CD14-positive monocyte (primary cell): ENCODE measurements around the gene ANO6. TPM values are rescaled to one million over a fixed set of nuclear protein-coding genes. Genes with fewer than 3 reads are reported as not detected.
"Not testable (repeated sequence)": the region's sequence is repeated elsewhere in the genome, so short reads cannot be mapped to it uniquely, and the experiment has no call there.

ENCODE experiments used
- DNase-seq, 3 donors: peaks; one replicate each; pipeline ENCODE4 v3.0.0-alpha.2; 2011 to 2022
- H2AFZ ChIP-seq: 2 replicates; pipeline ENCODE4 v1.6.0; 2012; ENCODE audit warnings: mild to moderate bottlenecking, low read depth, low read length, inconsistent platforms; ENCODE audit not compliant: insufficient read depth, poor library complexity, severe bottlenecking
- H3K27ac ChIP-seq, 2 donors: 1 replicate in 1 of 2; 2 replicates in 1 of 2; pipeline ENCODE4 v1.5.1; 2012 to 2013; ENCODE audit warnings: low read length in 2 of 2, control low read depth in 1 of 2, inconsistent platforms in 1 of 2, low read depth in 1 of 2, mild to moderate bottlenecking in 1 of 2
- H3K27me3 ChIP-seq, 2 donors: one replicate each; pipeline versions ENCODE4 v1.6.0 to v1.6.1; 2011 to 2013; ENCODE audit warnings: low read length in 2 of 2; ENCODE audit not compliant: control insufficient read depth in 2 of 2, insufficient read depth in 2 of 2
- H3K36me3 ChIP-seq, 2 donors: replicated peaks in 1 of 2; 1 replicate in 1 of 2; 2 replicates in 1 of 2; pipeline versions ENCODE4 v1.5.1 to v1.6.1; 2012 to 2013; ENCODE audit warnings: low read length in 2 of 2, control low read depth in 1 of 2, inconsistent platforms in 1 of 2, mild to moderate bottlenecking in 1 of 2; ENCODE audit not compliant: insufficient read depth in 2 of 2, control insufficient read depth in 1 of 2
- H3K4me1 ChIP-seq, 2 donors: 1 replicate in 1 of 2; 2 replicates in 1 of 2; pipeline versions ENCODE4 v1.5.1 to v1.6.1; 2012 to 2013; ENCODE audit warnings: low read length in 2 of 2, control low read depth in 1 of 2, inconsistent platforms in 1 of 2, mild to moderate bottlenecking in 1 of 2, moderate library complexity in 1 of 2; ENCODE audit not compliant: insufficient read depth in 2 of 2, control insufficient read depth in 1 of 2
- H3K4me2 ChIP-seq: replicated peaks from 2 replicates; pipeline ENCODE3; 2012; ENCODE audit warnings: low read length, moderate library complexity, mild to moderate bottlenecking; ENCODE audit not compliant: poor library complexity, severe bottlenecking; ENCODE audit errors: extremely low read depth
- H3K4me3 ChIP-seq, 3 experiments: fragments of 200-600 bp in 1 of 3; sonication (generic) in 1 of 3; replicated peaks in 1 of 3; 1 replicate in 2 of 3; 2 replicates in 1 of 3; pipeline ENCODE4 v1.5.1; 2011 to 2013; ENCODE audit warnings: low read length in 3 of 3, mild to moderate bottlenecking in 3 of 3, control low read depth in 2 of 3, low read depth in 2 of 3, inconsistent platforms in 1 of 3, moderate library complexity in 1 of 3
- H3K79me2 ChIP-seq: 2 replicates; pipeline ENCODE4 v1.6.0; 2012; ENCODE audit warnings: mild to moderate bottlenecking, control low read depth, inconsistent platforms, low read length, moderate library complexity; ENCODE audit not compliant: insufficient read depth
- H3K9ac ChIP-seq: 2 replicates; pipeline ENCODE4 v1.6.0; 2017; ENCODE audit warnings: low read length, mild to moderate bottlenecking; ENCODE audit not compliant: insufficient read depth, poor library complexity, severe bottlenecking
- H3K9me3 ChIP-seq, 2 donors: replicated peaks in 1 of 2; 1 replicate in 1 of 2; 2 replicates in 1 of 2; pipeline versions ENCODE4 v1.5.1 to v1.6.1; 2012 to 2013; ENCODE audit warnings: low read length in 2 of 2, control low read depth in 1 of 2; ENCODE audit not compliant: control insufficient read depth in 1 of 2, insufficient read depth in 1 of 2
- H4K20me1 ChIP-seq: 2 replicates; pipeline ENCODE4 v1.6.0; 2012; ENCODE audit warnings: mild to moderate bottlenecking, low read length, control low read depth, moderate library complexity; ENCODE audit not compliant: insufficient read depth
- H3K27ac Mint-ChIP-seq, 7 donors: one replicate each; pipeline ENCODE4 v1.8.0; 2020; ENCODE audit warnings: mild to moderate bottlenecking in 7 of 7, mixed read lengths in 7 of 7, moderate library complexity in 6 of 7, inconsistent platforms in 2 of 7
- H3K27me3 Mint-ChIP-seq, 3 donors: one replicate each; pipeline ENCODE4 v1.8.0; 2021 to 2022; ENCODE audit warnings: low read depth in 3 of 3, mild to moderate bottlenecking in 3 of 3, mixed read lengths in 3 of 3, moderate library complexity in 3 of 3, inconsistent platforms in 1 of 3
- H3K36me3 Mint-ChIP-seq, 2 donors: one replicate each; pipeline ENCODE4 v1.8.0; 2020; ENCODE audit warnings: mixed read lengths in 2 of 2, inconsistent platforms in 1 of 2, mild to moderate bottlenecking in 1 of 2
- H3K4me1 Mint-ChIP-seq: one replicate; pipeline ENCODE4 v1.8.0; 2020; ENCODE audit warnings: mild to moderate bottlenecking, mixed read lengths
- H3K4me3 Mint-ChIP-seq, 2 donors: one replicate each; pipeline ENCODE4 v1.8.0; 2020; ENCODE audit warnings: mild to moderate bottlenecking in 2 of 2, mixed read lengths in 2 of 2, moderate library complexity in 1 of 2
- H3K9me3 Mint-ChIP-seq, 7 donors: one replicate each; pipeline ENCODE4 v1.8.0; 2020 to 2022; ENCODE audit warnings: mixed read lengths in 7 of 7, mild to moderate bottlenecking in 6 of 7, moderate library complexity in 6 of 7, inconsistent platforms in 2 of 7
- WGBS: methylation state at CpG from one replicate; pipeline ENCODE4 v1.1.5; 2013; ENCODE audit warnings: missing lambda C conversion rate; ENCODE audit not compliant: insufficient coverage; 5-methylcytosine and 5-hydroxymethylcytosine counted together
- intact Hi-C, 2 donors: fragments of 100-400 bp; cut with micrococcal nuclease; formaldehyde crosslinking; loops; one replicate each; pipeline versions ENCODE4 v1.15.0 to v1.15.1; 2023
- polyA plus RNA-seq, 3 donors: library from polyadenylated mRNA; depleted of rRNA in 1 of 3; unstranded in 2 of 3; stranded (reverse) in 1 of 3; fragments of 300-500 nt in 2 of 3; fragments of >200 nt in 1 of 3; fragmentation: Illumina TruSeq in 2 of 3; gene quantifications; 1 replicate in 2 of 3; 2 replicates in 1 of 3; pipeline ENCODE4 v1.2.3, GENCODE V29; 2012 to 2021
- TF ChIP-seq, protein P1 (sequence below): fragments of 200-600 bp; IDR thresholded peaks from one replicate; pipeline ENCODE4 v1.8.0; 2022; ENCODE audit warnings: antibody characterized with exemption, mild to moderate bottlenecking

Gene ANO6
- polyA plus RNA-seq, 3 donors: 20.2 to 48.7 (median 34.1) TPM

DNA sequence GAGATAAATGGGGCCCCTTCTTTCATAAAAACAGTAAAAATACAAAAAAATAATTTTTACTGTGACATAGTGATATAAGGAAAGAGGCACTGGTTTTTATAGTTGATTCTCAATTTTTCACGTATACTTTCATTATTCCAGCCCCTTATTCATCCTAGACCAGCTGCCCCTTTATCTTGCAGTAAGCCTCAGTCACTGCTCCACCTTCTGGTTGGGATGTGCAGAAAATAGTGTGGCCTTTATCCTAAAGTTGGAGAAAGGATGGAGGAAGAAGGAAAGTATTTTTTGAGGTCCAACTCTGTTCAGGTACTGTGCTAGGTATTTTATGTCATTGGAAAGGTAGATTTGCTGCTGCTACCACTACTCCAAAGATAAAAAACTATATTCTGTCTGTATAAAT is 172.7 kb downstream of the ANO6 start:
- Mint-ChIP-seq H3K4me1 (peaks cover 4% of the 10 kb centered on the region), H3K27ac (peak overlapping the region in 2 of 7 donors; percentile 14 to 16), H3K36me3 (peaks cover 74 to 81% of the 10 kb centered on the region in 2 donors), H3K9me3 (peaks cover 9 to 20% (median 14%) of the 10 kb centered on the region in 7 donors), H3K4me3 (no peak overlapping the region), H3K27me3 (no peaks in the 10 kb centered on the region)
- WGBS: no CpG with 5 or more reads among the region's 1 CpG
- Histone ChIP-seq H4K20me1 (no peaks in the 10 kb centered on the region), H3K4me1 (no peaks in the 10 kb centered on the region), H2AFZ (no peak overlapping the region), H3K9me3 (peaks cover 9 to 12% of the 10 kb centered on the region in 2 donors), H3K27ac (peak overlapping the region in 1 of 2 donors; percentile 23), H3K79me2 (no peaks in the 10 kb centered on the region), H3K9ac (no peak overlapping the region), H3K4me3 (no peak overlapping the region), H3K27me3 (no peaks in the 10 kb centered on the region), H3K36me3 (peaks cover 60 to 93% of the 10 kb centered on the region in 2 donors), H3K4me2 (no peak overlapping the region)
- TF ChIP-seq, protein P1, sequence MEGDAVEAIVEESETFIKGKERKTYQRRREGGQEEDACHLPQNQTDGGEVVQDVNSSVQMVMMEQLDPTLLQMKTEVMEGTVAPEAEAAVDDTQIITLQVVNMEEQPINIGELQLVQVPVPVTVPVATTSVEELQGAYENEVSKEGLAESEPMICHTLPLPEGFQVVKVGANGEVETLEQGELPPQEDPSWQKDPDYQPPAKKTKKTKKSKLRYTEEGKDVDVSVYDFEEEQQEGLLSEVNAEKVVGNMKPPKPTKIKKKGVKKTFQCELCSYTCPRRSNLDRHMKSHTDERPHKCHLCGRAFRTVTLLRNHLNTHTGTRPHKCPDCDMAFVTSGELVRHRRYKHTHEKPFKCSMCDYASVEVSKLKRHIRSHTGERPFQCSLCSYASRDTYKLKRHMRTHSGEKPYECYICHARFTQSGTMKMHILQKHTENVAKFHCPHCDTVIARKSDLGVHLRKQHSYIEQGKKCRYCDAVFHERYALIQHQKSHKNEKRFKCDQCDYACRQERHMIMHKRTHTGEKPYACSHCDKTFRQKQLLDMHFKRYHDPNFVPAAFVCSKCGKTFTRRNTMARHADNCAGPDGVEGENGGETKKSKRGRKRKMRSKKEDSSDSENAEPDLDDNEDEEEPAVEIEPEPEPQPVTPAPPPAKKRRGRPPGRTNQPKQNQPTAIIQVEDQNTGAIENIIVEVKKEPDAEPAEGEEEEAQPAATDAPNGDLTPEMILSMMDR: peak; percentile 22
- no peak for DNase-seq
- intact Hi-C loops: no loop called here

DNA sequence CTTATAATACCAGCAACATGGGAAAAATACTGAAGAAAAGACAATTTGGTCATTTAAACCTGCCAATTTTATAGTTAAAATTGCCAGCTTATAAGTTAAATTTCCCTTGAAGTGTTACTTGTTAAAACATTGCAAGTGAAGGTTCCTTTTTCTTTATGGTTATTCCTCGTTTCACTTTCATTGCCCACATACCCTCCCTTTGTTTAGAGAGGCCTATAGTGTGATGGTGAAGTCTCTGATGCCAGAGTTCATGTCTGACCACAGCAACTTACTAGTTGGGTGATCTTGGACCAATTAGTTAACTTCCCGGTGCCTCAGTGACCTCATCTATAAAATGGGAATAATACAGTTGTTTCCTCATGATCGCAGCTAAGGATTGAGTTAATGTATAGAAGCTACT is 173.5 kb downstream of the ANO6 start:
- H3K4me1 ChIP-seq: no peaks in the 10 kb centered on the region
- no peak for DNase-seq
- H3K27me3 ChIP-seq: no peaks in the 10 kb centered on the region
- H3K79me2 ChIP-seq: no peaks in the 10 kb centered on the region
- H3K27ac ChIP-seq: peak overlapping the region in 1 of 2 donors; percentile 23
- no peaks in the 10 kb centered on the region for H4K20me1 ChIP-seq
- Mint-ChIP-seq H3K27ac (peak overlapping the region in 3 of 7 donors; percentile 47 to 74 (median 60)), H3K36me3 (peaks cover 70 to 73% of the 10 kb centered on the region in 2 donors), H3K4me3 (no peak overlapping the region), H3K4me1 (peaks cover 4% of the 10 kb centered on the region), H3K27me3 (no peaks in the 10 kb centered on the region), H3K9me3 (peaks cover 9 to 28% (median 16%) of the 10 kb centered on the region in 7 donors)
- 100% methylated on average over 1 of the region's 3 CpGs for WGBS
- no peak overlapping the region for H3K4me3 ChIP-seq
- no peak overlapping the region for H3K4me2 ChIP-seq
- intact Hi-C loops: no loop called here
- H3K36me3 ChIP-seq: peaks cover 54 to 85% of the 10 kb centered on the region in 2 donors
- no peak overlapping the region for H2AFZ ChIP-seq
- H3K9ac ChIP-seq: no peak overlapping the region
- TF ChIP-seq, protein P1: no peak
- peaks cover 9 to 12% of the 10 kb centered on the region in 2 donors for H3K9me3 ChIP-seq

DNA sequence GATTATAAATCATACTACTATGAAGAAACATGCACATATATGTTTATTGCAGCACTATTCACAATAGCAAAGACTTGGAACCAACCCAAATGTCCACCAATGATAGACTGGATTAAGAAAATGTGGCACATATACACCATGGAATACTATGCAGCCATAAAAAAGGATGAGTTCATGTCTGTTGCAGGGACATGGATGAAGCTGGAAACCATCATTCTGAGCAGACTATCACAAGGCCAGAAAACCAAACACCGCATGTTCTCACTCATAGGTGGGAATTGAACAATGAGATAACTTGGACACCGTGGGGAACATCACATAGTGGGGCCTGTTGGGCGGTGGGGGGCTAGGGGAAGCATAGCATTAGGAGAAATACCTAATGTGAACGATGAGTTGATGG is 181.6 kb downstream of the ANO6 start:
- H3K4me2 ChIP-seq, H4K20me1 ChIP-seq, H3K9ac ChIP-seq, H3K27ac ChIP-seq, H3K4me3 Mint-ChIP-seq, H3K79me2 ChIP-seq, H3K9me3 ChIP-seq, H3K4me1 ChIP-seq, intact Hi-C loops, H3K27ac Mint-ChIP-seq, H2AFZ ChIP-seq, H3K27me3 Mint-ChIP-seq, H3K4me1 Mint-ChIP-seq, DNase-seq, H3K27me3 ChIP-seq, H3K4me3 ChIP-seq: not testable (repeated sequence)
- Mint-ChIP-seq H3K36me3 (peaks cover 42 to 46% of the 10 kb centered on the region in 2 donors), H3K9me3 (peaks cover 9 to 27% (median 16%) of the 10 kb centered on the region in 7 donors)
- no CpG with 5 or more reads among the region's 4 CpGs for WGBS
- H3K36me3 ChIP-seq: peaks cover 24 to 45% of the 10 kb centered on the region in 2 donors
